NCI-H524 (cell line): ENCODE data around the gene MB.

ENCODE experiments used
- DNase-seq, 2 experiments: peaks; one replicate each; lab custom pipeline; 2025; lab: John Stamatoyannopoulos, UW

MB gene

DNA sequence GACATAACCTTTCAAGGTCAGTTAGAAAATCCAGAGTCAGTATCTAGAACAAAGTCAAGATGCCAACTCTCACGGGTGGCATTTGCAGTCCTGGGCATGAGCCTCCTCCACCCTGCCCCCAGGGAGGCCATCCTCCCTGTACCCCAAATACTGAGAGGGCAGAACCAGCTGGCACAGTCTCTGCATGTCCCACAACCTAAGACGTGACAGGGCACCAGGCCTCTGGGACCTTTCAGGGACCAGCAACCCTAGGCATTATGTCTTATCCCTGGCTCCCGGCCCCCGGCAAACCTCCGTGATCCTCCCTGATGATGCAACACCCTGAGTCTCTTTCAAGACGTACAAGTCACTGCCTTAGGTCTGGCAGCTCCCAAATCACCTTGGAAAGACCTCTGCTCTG, 2.0 kb downstream of the MB start:
- DNase-seq = no peak

DNA sequence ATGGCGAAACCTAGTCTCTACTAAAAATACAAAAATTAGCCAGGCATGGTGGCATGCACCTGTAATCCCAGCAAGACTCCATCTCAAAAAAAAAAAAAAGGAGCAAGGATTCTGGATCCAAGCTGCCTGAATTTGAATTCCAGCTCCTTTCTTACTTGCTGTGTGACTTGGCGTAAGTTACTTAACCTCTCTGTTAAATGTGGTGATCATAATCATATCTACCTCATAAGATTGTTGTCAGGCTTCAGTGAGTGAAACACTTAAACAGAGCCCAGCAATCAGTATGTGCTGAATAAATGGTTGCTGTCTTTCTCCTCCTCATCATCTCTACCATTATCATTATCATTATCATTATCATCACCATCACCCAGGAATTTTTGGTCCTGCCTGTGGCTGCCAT, 2.7 kb downstream of the MB start:
- no peak for DNase-seq

DNA sequence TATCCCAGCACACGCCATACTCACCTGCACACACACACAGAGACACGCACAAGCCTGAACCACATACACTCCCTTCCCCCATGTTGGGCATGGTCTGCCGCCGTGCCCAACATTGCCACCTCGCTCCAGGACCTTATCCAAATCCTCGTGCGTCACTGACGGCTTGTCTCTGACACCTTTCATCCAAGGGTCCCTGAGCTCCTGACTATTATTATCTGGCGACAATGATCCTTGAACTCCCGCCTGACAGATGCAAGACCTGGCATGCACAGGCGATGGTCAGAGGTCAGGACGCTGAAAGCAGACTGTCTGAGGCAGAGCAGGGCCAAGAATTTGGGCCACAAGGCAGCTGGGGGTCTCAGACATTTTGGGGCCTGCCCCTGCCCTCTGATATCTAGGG, 4.2 kb downstream of the MB start:
- no peak for DNase-seq

DNA sequence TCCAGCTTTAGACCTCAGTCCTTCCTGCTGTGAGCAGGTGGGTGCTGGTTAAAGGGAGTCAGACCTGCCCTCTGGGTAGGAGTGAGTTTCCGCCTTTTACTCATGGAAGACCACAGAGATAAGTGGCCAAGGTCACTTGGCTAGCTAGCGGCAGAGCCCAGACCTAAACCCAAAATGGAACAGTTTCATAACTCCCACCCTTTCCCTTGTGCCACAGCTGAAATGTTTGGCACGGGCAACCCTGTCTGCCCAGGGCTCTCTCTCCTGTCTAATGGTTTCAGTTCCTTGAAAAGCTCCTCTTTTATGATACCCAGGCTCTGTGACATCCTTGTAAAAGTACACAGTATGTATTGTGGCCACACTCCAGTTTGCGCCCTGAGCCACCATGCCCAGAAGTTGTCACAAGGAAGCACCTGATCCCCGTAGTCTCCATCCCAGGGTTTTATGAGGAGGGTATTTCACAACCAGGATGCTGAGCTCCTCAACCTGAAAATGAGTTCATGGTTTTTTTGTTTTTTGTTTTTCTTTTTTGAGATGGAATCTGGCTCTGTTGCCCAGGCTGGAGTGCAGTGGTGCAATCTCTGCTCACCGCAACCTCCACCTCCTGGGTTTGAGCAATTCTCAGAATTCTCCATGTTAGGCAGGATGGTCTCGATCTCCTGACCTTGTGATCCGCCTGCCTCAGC, 5.1 kb downstream of the MB start:
- no peak for DNase-seq

DNA sequence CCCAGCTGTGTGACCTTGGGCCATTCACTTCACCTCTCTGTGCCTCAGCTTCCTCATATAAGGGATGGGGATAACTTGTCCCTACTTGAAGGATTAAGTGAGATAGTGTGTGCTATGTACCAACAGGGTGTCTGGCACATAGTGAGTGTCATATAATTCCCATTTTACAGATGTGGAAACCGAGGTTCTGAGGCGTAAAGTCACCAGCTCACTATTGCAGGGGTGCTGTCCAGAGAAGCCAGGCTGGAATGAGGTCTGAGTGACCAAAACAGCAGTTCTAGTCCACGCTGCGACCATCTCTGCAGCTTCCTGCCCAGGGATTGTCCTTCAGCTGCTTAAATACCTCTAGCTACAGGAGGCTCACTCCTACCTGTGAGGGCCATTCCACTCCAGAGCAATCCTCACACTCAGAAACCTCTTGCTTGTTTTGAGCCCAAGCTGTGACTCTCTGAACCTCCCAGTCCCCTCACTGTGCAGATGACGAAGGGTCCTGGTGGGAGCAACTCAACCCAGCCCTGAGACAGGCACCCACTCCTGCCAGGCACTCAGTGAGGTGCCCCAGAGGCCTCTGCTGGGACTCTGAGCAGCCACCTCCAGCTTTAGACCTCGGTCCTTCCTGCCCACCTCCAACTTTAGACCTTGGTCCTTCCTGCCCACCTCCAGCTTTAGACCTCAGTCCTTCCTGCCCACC, 5.8 kb downstream of the MB start:
- DNase-seq = no peak

DNA sequence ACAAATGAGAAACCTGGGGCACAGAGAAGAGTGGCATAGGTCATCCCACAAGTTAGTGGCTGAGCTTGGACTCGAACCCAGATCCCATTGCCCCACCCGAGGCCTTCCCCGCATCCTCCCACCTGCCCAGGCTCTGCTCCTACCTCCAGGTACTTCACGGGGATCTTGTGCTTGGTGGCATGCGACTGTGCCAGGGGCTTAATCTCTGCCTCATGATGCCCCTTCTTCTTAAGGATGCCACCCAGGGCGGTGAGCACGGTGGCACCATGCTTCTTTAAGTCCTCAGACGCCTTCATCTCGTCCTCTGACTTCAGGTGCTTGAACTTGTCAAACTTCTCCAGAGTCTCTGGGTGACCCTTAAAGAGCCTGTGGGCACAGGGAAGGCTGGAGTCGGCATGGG, 6.4 kb downstream of the MB start:
- no peak for DNase-seq

DNA sequence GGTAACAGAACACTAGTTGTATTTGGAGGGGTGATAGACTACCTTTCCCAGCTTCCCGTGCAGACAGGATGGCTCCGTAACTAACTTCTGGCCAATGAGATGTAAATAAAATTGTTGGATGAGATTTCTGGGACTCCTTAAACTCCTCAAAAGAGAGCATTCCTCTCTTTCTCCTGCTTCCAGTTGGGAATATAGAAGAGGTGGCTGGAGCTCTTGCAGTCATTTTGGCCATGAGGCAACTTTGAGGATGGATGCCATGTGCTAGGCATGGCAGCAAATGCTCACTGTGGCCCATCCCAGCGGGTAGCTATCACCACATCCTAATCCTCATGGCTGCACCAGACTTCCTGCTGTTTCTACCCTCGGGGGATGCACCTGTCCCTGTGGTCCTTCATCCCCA, 7.4 kb downstream of the MB start:
- no peak for DNase-seq

DNA sequence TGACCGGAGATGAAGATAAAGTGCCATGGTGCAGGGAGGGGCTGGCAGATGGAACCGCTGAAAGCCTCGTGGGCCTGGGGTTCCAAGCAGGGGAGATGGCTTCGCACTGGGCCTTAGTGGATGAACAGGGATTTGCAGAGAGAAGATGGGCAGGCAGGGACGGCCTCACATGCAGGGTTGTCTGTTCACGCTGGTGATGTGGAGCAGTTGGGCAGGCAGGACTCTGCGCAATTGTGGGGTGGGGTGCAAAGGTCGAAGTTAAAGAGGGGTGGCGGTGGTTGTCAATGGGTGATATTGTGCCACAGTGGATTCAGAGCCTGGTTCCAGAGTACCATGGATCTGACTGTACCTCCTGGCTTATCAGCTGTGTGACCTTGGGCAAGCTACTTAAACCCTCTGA, 7.9 kb downstream of the MB start:
- no peak for DNase-seq

DNA sequence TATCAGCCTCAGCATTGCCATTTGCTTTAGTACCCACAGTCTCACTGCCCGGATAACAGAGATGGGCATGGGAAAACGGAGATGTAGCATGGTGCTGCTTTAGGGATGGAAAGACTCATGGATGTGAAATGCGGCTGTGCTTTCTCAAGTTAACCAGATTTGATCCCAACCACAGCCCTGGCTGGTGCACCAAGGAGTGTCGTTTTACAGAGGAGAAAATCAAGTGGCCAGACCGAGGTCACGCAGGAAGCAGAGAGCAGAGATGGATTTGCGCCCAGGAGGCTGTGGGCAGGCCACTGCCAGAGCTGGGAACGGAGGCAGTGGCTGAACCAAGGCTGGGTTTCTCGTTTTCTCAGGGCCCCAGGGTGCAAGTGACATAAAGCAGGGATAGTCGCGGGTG, 9.0 kb downstream of the MB start:
- DNase-seq = no peak

DNA sequence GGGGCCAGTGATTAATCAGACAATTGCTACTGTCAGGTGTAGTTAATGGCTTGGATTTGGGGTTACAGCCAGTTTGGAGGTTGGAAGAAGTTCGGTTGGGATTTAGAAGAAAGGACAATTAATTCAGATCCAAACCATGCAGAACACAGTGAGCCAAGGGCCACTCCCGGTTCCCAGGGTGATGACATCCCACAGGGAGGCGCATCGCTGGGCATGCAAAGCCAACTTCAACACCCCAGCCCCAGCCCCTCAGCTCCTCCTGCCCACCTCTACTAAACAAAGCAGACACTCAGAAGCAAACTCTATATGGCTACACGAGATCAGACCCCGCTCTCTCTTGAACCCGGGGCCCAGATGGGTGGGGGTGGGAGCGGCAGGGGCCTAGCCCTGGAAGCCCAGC, 10.2 kb downstream of the MB start:
- DNase-seq = no peak

DNA sequence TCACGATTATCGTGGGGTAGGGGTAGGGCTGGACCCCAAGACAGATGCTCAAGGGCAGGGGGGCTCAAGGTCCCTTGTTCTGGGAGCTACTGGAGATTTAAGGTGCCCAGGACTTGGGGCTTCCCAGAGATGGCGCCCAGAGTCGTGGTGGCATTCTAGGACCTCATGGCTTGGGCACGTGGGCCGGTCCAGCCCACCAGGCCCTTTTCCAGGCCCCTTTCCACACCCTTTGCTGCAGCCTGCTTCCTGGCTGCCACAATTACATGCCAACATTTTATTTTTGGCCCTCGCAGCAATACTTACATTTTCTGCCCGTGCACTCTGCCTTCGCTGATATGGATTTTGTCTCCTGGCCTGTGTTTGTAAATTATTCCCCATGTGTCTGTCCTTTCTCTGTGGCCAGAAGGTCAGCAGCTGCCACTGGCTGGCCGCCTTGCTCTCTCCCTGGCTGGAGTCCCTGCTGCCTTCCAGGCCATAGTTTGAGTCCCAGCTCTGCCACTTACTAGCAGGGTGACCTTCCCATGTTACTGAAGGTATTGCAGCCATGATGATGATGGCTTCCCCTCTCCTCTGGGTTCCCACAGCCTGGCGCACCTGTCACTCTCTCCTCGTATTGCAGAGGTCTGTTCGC, 11.2 kb downstream of the MB start:
- DNase-seq = no peak

DNA sequence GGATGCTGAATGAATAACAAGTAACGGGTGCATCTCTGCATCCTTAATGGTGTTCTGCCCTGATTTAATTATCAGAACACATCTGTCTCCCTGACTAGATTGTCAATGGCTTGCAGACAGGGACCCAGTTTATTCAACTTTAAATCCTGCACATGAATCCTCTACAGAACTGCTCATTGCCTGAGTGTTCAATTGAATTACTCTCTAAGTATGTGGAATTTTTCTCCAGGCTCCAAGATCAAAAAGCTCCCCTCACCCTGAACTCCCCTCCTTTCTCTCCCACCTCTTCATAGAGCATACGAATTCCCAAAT, 11.8 kb downstream of the MB start:
- DNase-seq = no peak

DNA sequence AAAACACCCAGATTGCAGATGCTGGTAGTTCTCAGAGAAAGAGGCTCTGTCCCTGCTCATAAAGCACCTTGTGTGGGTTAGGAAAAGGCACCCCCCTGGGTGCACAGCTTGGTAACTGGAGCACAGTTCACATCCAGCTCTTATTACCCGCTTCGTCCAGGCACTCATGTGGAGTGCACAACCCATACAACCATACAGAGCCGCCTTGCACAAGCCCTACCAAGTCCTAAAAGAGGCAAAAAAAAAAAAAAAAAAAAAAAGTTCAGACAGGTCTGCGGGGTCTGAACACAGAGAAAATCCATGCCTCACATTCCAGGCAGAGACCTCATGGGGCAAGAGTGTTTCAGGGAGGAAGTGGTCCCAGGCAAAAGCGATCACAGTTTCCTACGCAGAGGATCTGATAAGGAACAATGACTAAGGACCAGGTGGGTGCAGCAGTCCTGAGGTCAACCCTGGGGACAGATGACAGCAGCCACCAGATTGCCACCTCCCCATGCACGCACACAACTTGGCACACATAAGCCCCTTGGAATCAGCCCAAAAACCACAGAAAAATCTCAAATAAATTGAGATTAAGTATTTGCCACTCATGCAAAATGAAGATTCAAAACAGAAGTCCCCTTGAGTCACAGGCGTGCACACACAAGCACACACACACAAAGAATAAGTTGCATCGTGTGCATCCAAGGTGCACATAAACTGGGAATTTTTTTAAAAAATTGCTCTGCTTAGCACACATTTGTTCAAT, 12.3 kb downstream of the MB start:
- DNase-seq = peak in 1 of 2 experiments; percentile 16

DNA sequence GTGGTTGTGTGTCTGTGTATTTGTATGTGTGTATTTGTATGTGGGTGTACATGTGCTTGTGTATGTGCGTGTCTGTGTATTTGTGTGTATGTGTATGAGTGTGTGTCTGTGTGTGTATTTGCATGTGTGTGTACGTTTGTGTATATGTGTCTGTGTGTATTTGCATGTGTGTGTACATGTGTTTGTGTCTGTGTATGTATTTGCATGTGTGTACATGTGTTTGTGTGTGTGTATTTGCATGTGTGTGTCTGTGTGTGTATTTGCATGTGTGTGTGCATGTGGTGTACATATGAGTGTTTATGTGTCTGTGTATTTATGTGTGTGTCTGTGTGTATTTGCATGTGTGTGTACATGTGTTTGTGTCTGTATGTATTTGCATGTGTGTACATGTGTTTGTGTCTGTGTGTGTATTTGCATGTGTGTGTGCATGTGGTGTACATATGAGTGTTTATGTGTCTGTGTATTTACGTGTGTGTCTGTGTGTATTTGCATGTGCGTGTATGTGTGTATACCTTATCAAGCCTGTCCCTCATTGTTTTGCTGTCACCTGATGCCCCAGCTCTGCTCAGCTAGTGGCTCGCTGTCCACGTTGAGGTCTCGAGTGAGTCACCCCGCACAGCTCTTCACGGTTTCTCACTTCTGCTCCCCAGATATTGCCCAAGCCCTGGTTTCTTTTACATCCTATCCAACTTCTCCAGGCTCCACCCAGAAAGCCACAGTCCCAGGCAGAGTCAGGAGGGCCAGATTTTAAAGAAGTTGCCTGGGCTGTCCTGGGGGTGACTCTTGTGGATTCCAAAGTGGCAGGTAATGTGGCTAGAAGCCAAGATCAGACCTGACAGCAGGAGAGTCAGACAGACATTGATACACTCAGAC, 15.2 kb downstream of the MB start:
- DNase-seq = no peak

DNA sequence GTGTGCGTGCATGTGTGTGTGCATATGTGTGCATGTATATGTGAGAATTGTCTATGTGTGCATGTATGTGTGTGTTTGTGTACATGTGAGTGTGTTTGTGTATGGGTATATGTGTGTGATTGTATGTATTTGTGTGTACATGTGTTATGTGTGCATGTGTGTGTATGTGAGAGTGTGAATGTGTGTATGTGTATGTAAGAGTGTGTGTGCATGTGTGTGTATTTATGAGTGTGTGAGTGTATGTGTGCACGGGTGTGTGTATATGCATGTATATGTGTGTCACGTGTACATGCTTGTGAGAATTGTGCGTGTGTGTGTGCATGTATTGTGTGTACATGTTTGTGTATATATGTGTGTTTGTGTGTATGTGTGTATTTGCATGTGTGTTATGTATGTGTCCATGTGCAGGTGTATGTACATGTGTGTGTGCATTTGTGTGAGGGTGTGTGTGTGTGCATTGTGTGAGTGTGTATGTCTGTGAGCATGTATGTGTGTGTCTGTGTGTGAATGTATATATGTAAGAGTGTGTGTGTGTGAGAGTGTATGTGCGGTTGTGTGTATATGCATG, 16.0 kb downstream of the MB start:
- DNase-seq = no peak

DNA sequence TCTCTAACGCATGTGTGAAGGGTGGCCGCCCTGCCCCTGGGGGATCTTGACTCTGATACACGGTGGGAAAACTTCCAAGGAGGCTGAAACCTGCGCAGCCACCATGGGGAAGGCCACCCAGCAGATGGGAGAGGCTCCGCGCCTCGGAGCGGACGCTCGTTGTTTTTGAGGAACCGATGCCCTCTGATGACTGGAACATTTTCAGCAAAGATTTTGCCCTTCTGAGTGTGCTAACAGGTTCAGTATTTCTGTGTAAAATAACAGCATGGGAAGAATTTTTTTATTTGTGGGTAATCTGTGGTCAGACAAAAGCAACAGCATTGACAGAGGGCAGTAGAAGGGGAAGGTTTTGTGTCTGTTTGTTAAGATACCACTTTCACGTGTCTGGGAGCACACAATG, 16.7 kb downstream of the MB start:
- DNase-seq = no peak

DNA sequence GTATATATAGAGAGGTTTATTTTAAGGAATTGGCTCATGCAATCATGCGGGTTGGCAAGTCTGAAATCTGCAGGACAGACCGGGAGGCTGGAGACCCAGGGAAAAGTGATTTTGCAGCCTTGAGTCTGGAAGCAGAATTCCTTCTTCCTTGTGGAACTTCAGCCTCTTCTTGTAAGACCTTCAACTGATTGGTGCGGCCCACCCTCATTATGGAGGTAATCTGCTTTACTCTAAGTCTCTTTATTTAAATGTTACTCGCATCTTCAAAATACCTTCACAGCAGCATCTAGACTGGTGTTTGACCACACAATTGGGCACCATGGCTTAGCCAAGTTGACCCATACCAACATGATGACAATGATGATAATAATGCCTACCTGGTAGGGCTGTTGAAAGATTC, 17.8 kb downstream of the MB start:
- no peak for DNase-seq

DNA sequence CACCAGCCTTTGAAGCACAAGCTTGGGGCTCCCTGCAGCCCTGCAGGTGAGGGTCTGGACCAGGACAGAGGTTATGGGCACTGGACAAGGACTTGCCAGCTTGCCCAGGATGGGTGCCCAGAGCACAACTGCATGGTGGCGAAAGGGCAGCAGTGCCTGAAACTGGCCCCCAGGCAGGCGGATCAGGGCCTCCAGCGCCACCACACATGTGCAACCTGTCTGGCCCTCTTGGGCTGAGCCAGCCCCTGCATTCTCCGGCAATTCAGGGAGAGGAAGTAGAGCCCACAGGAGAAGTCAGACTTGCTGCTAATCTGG, 18.8 kb downstream of the MB start:
- DNase-seq = no peak

DNA sequence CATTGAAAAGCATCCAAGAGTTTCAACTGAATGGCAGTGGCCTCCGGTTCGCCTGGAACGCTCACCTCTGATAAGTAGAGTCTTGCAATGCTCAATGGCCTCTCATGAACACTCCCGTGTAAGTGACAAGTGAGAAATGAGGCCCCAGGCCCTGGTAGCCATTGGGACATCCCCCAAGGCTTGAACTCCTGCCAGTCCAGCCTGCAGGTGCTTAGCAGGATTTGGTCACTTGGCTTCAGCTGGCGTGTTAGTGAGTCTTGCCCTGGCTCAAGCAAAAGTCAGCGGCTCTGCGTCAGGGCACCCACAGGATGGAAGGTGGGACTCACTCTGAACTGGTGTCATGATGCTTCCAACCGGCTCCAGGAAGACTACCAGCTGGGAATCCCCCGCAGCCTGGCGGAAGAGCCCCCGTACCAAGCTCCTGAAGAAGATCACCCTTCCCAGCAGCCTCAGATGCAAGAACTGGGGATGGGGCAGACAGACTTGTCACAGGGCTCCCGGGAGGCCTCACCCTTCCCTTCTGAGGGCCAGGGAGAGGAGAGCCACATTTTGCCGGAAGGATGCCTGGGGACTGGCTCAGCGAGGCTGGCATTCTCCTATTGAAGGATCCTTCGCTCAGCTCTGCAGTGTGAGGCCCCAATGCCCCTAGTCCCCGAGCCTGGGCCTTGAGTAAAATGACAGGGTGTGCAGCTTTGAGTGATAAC, 19.3 kb downstream of the MB start:
- no peak for DNase-seq

DNA sequence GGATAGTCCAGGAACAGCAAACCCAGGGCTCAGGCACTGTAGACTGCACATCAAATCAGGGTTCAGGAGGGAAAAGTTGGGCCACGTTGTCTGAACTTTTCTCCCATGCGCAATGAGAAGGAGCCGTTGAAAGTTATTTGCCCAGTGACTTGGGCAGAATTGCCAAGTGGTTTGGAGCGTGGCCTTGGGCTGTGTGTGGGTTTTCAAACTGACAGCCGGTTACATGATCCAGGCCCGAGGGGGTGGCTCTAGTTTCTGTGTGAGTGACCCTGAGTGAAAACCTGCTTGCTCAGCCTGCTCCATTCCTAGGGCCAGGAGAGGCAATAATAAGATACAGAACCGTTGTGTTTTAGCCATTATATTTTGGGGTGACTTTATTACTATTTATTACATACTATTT, 20.3 kb downstream of the MB start:
- no peak for DNase-seq

DNA sequence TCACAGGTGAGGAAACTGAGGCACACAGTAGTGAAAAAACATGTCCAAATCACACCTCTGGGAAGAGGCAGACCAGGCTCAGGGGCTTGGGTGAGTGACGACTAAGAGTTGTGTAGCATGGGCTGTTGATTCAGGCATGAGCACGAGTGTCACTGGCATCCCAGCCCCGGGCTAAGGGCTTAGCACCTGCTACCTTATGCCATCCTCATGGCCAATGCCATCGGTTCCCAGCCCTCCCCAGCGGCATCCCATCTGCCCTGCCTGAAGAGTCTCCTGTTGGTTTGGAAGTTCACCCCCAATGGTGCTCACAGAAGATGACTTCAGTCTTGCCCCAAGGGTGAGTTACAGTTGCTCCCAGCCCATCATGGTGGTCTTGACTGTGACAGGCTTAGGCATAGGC, 22.4 kb downstream of the MB start:
- DNase-seq = peak in 1 of 2 experiments; percentile 16
